Suprapubic skin (tissue), 3 donors: ENCODE data around the gene DNAH11.

Source experiments
- EP300 ChIP-seq: sonication (generic); formaldehyde crosslinking; IDR thresholded peaks from one replicate; pipeline ENCODE4 v1.6.1; 2017; ENCODE audit warnings: antibody characterized with exemption
- TF ChIP-seq, protein P1 (sequence below), 2 donors: fragments of 200-600 bp in 1 of 2; fragments of 450-650 bp in 1 of 2; sonication (generic) in 1 of 2; IDR thresholded peaks; one replicate each; pipeline ENCODE4 v1.5.1; 2016 to 2019; ENCODE audit warnings: antibody characterized with exemption in 2 of 2, mild to moderate bottlenecking in 1 of 2, moderate library complexity in 1 of 2

GRCh38 chr7:21706131-21706530 is 163.3 kb downstream of the DNAH11 start:
- no peak for TF ChIP-seq EP300
- TF ChIP-seq, protein P1, sequence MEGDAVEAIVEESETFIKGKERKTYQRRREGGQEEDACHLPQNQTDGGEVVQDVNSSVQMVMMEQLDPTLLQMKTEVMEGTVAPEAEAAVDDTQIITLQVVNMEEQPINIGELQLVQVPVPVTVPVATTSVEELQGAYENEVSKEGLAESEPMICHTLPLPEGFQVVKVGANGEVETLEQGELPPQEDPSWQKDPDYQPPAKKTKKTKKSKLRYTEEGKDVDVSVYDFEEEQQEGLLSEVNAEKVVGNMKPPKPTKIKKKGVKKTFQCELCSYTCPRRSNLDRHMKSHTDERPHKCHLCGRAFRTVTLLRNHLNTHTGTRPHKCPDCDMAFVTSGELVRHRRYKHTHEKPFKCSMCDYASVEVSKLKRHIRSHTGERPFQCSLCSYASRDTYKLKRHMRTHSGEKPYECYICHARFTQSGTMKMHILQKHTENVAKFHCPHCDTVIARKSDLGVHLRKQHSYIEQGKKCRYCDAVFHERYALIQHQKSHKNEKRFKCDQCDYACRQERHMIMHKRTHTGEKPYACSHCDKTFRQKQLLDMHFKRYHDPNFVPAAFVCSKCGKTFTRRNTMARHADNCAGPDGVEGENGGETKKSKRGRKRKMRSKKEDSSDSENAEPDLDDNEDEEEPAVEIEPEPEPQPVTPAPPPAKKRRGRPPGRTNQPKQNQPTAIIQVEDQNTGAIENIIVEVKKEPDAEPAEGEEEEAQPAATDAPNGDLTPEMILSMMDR (IDR thresholded peaks at IDR 0.05) = no peak
